ENCODE data around the gene PSME3IP1.

Gene PSME3IP1

DNA sequence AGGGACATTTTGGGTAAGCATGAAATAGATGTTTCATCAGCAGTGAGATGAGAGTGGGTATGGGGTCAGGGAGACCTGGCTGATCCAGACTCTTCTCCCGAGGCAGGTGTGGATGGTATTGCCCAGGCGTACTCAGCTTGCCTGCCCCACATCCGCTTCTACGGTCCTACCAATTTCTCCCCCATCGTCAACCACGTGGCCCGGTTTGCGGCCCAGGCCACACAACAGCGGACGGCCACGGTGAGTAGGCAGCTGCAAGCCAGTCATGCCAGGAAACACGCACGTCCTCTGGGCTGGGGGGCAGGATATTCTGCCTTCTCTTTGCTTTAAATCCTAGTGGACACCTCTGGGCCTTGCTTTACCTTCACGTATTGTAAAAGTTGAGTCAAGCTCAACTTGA lies 48.8 kb downstream of the PSME3IP1 start:
- no peak for TF ChIP-seq POLR2AphosphoS5 (IDR thresholded peaks at IDR 0.05; ENCODE audit: low read depth, low read length)

GRCh38 chr16:57134982-57135381 lies 50.9 kb downstream of the PSME3IP1 start:
- no peak for TF ChIP-seq FOXP2 (optimal IDR thresholded peaks at IDR 0.05; ENCODE audit: borderline replicate concordance, extremely low read depth, extremely low read length, insufficient read depth)
- TF ChIP-seq TAF1 (IDR thresholded peaks at IDR 0.05; ENCODE audit: borderline replicate concordance, insufficient read depth, low read length), result no peak
- no peak for TF ChIP-seq POLR2AphosphoS5 (IDR thresholded peaks at IDR 0.05; ENCODE audit: low read depth, low read length)
- TF ChIP-seq REST (IDR thresholded peaks at IDR 0.05; ENCODE audit: insufficient read depth in 1 of 2, low read depth in 2 of 2, low read length in 2 of 2), result no peak
- no peak for TF ChIP-seq SIN3A (IDR thresholded peaks at IDR 0.05; ENCODE audit: borderline replicate concordance, insufficient read depth, low read length)

DNA sequence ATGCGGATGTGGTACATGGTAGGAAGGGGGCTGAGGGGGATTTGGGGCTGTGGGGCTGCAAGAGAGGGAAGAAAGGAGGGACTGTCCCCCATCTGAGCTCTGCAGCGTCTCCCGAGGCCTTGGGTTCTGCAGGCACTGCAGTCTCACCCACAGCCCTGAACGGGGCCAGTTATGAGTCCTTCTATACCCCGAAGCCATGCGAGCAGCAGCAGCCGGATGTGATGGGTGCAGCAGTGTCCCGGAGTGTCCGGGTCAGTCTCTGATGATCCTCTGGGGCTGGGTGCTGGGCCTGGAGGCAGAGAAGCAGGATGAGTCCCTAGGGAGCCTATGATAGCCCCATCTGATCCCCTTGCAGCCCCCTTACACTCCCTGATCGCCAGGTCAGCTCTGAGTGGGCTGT lies 52.0 kb downstream of the PSME3IP1 start:
- TF ChIP-seq TAF1 (IDR thresholded peaks at IDR 0.05; ENCODE audit: borderline replicate concordance, insufficient read depth, low read length) (no peak), REST (IDR thresholded peaks at IDR 0.05; ENCODE audit: insufficient read depth in 1 of 2, low read depth in 2 of 2, low read length in 2 of 2) (no peak), POLR2AphosphoS5 (IDR thresholded peaks at IDR 0.05; ENCODE audit: low read depth, low read length) (no peak), FOXP2 (optimal IDR thresholded peaks at IDR 0.05; ENCODE audit: borderline replicate concordance, extremely low read depth, extremely low read length, insufficient read depth) (no peak), SIN3A (IDR thresholded peaks at IDR 0.05; ENCODE audit: borderline replicate concordance, insufficient read depth, low read length) (no peak)

DNA sequence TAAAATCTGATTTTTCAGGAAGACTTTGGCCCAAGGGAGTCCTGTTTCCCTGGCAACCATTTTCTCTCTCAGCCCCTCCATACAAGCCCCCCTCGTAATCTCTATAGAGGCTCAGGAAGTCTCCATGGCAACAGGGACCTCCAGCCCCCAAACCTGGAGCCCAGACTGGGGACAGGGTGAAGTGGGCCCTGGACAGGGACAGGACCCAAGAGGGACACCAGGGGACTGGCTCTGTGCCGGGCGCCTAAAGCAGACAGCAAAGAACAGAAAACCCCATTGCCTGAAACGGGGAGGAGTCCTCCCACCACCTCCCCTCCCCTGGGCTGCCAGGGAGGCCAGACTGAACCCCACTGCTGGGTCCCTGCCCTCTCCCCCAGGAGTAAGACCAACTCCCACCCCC lies 52.8 kb downstream of the PSME3IP1 start:
- no peak for TF ChIP-seq REST (IDR thresholded peaks at IDR 0.05; ENCODE audit: insufficient read depth in 1 of 2, low read depth in 2 of 2, low read length in 2 of 2)

GRCh38 chr16:57132470-57132869 lies 53.4 kb downstream of the PSME3IP1 start:
- TF ChIP-seq REST (IDR thresholded peaks at IDR 0.05; ENCODE audit: insufficient read depth in 1 of 2, low read depth in 2 of 2, low read length in 2 of 2), result no peak
- no peak for TF ChIP-seq POLR2AphosphoS5 (IDR thresholded peaks at IDR 0.05; ENCODE audit: low read depth, low read length)
- TF ChIP-seq FOXP2 (optimal IDR thresholded peaks at IDR 0.05; ENCODE audit: borderline replicate concordance, extremely low read depth, extremely low read length, insufficient read depth), result no peak
- no peak for TF ChIP-seq SIN3A (IDR thresholded peaks at IDR 0.05; ENCODE audit: borderline replicate concordance, insufficient read depth, low read length)
- no peak for TF ChIP-seq TAF1 (IDR thresholded peaks at IDR 0.05; ENCODE audit: borderline replicate concordance, insufficient read depth, low read length)

All from PFSK-1 (cell line).